WTC11 (cell line): ENCODE measurements around the gene POF1B. TPM values are rescaled to one million over a fixed set of nuclear protein-coding genes. Genes with fewer than 3 reads are reported as not detected.

Experiments
- ATAC-seq: fragments of 200-7000 bp; cut with Tn5 transposase; 2 replicates; pipeline ENCODE4 v1.10.0; 2021; ENCODE audit warnings: mild to moderate bottlenecking, moderate library complexity
- CTCF ChIA-PET: fragments of 300-600 bp; sonication (Branson Sonifier 250); formaldehyde crosslinking; loops from one replicate; lab custom pipeline; 2021; ENCODE audit warnings: antibody characterized with exemption; lab: Charles Lee
- POLR2A ChIA-PET: fragments of 350-600 bp; sonication (Branson Sonifier 250); formaldehyde crosslinking; loops from one replicate; lab custom pipeline; 2021; ENCODE audit warnings: antibody characterized with exemption; lab: Charles Lee
- DNase-seq: peaks from one replicate; pipeline ENCODE4 v3.0.0; 2021; ENCODE audit warnings: low spot score
- H3K27ac Mint-ChIP-seq: 2 replicates; pipeline ENCODE4 v1.8.0; 2021; ENCODE audit warnings: mixed read lengths
- H3K27me3 Mint-ChIP-seq: 2 replicates; pipeline ENCODE4 v1.8.0; 2021; ENCODE audit warnings: low read depth, mild to moderate bottlenecking, moderate library complexity, mixed read lengths
- H3K36me3 Mint-ChIP-seq: 2 replicates; pipeline ENCODE4 v1.8.0; 2021; ENCODE audit warnings: mixed read lengths
- H3K4me1 Mint-ChIP-seq: 2 replicates; pipeline ENCODE4 v1.8.0; 2022; ENCODE audit warnings: mixed read lengths
- H3K4me3 Mint-ChIP-seq: 2 replicates; pipeline ENCODE4 v1.8.0; 2021; ENCODE audit warnings: mild to moderate bottlenecking, moderate library complexity, mixed read lengths
- H3K9me3 Mint-ChIP-seq: 2 replicates; pipeline ENCODE4 v1.8.0; 2021; ENCODE audit warnings: mixed read lengths
- E2F1 ChIP-seq: sonication (generic); formaldehyde crosslinking; IDR thresholded peaks from 2 replicates; pipeline ENCODE4 v1.8.0; 2022; ENCODE audit warnings: mild to moderate bottlenecking, missing genetic modification reagents
- FOXJ3 ChIP-seq: sonication (generic); formaldehyde crosslinking; IDR thresholded peaks from 2 replicates; pipeline ENCODE4 v1.9.0; 2021; ENCODE audit warnings: missing genetic modification reagents, mild to moderate bottlenecking, borderline replicate concordance
- GABPB1 ChIP-seq: sonication (generic); formaldehyde crosslinking; IDR thresholded peaks from 2 replicates; pipeline ENCODE4 v1.8.1; 2023; ENCODE audit warnings: mild to moderate bottlenecking, missing genetic modification reagents
- NFATC4 ChIP-seq: fragments of 250-450 bp; sonication (Bioruptor Pico); IDR thresholded peaks from 2 replicates; pipeline ENCODE4 v1.9.0; 2021; ENCODE audit warnings: mild to moderate bottlenecking
- NR3C1 ChIP-seq: sonication (generic); formaldehyde crosslinking; conservative IDR thresholded peaks from 2 replicates; pipeline ENCODE4 v1.8.1; 2023; ENCODE audit warnings: low read depth, mild to moderate bottlenecking, missing genetic modification reagents
- OVOL2 ChIP-seq: fragments of 250-450 bp; sonication (Bioruptor Pico); IDR thresholded peaks from 2 replicates; pipeline ENCODE4 v1.9.0; 2021; ENCODE audit warnings: mild to moderate bottlenecking, borderline replicate concordance
- PRRX2 ChIP-seq: fragments of 250-450 bp; sonication (Bioruptor Pico); IDR thresholded peaks from 2 replicates; pipeline ENCODE4 v1.8.0; 2021; ENCODE audit warnings: mild to moderate bottlenecking
- RORB ChIP-seq: fragments of 250-450 bp; sonication (Bioruptor Pico); IDR thresholded peaks from 2 replicates; pipeline ENCODE4 v1.9.0; 2021; ENCODE audit warnings: mild to moderate bottlenecking
- SP1 ChIP-seq: sonication (generic); formaldehyde crosslinking; conservative IDR thresholded peaks from 2 replicates; pipeline ENCODE4 v1.8.1; 2022; ENCODE audit warnings: missing genetic modification reagents
- STAT6 ChIP-seq: sonication (generic); formaldehyde crosslinking; conservative IDR thresholded peaks from 2 replicates; pipeline ENCODE4 v1.8.1; 2023; ENCODE audit warnings: mild to moderate bottlenecking, low read depth, missing genetic modification reagents, moderate library complexity
- ZBTB43 ChIP-seq: sonication (generic); formaldehyde crosslinking; IDR thresholded peaks from 2 replicates; pipeline ENCODE4 v1.8.1; 2023; ENCODE audit warnings: mild to moderate bottlenecking, missing genetic modification reagents
- ZMAT4 ChIP-seq: fragments of 250-450 bp; sonication (Bioruptor Pico); IDR thresholded peaks from 2 replicates; pipeline ENCODE4 v1.9.0; 2021; ENCODE audit warnings: mild to moderate bottlenecking
- total RNA-seq: library from RNA; stranded (reverse); gene quantifications from 3 replicates; pipeline ENCODE4 v1.2.3, GENCODE V29; 2021
- TF ChIP-seq, protein P1 (sequence below): sonication (generic); formaldehyde crosslinking; IDR thresholded peaks from 2 replicates; pipeline ENCODE4 v1.8.1; 2022; ENCODE audit warnings: low read depth, mild to moderate bottlenecking, moderate library complexity, missing genetic modification reagents, borderline replicate concordance
- TF ChIP-seq, protein P2 (sequence below): fragments of 250-450 bp; sonication (Bioruptor Pico); conservative IDR thresholded peaks from 2 replicates; pipeline ENCODE4 v1.9.0; 2021; ENCODE audit warnings: mild to moderate bottlenecking

Gene POF1B
- total RNA-seq, 1 experiment from 2014 or later, result 0.09 TPM

DNA sequence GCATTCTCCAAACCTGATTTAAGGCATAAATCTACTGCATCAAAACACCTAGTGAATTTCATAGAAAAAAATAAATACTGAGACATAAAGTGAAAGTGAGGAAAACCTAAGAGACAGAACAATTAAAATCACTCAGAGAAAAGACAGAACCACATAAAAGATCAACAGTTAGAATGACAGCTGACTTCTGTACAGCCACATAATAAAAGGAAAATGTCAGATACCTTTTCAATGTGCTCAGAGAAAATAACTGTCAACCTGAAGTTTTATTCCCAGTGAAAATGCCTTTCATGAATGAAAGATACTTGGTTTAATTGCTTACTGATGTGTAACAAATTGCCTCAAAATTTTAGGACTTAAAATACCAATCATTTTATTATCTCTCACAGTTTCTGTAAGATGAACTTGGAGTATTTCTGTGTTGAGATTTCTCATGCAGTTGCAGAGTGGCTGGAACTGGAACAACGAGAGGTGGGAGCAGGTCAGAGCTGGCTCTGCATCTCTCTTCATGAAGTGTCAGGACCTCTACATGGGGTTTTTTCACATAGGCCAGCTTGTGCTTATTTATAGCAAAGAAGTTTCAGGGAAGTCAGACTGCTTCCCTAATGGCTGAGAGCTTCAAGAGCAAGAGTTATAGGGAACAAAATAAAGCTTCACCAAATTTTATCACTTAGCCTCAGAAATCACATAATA lies 11.9 kb upstream of the POF1B start:
- no peaks in the 10 kb centered on the region for H3K36me3 Mint-ChIP-seq
- no peak overlapping the region for H3K27ac Mint-ChIP-seq
- H3K9me3 Mint-ChIP-seq, result no peaks in the 10 kb centered on the region
- no peaks in the 10 kb centered on the region for H3K4me1 Mint-ChIP-seq
- no peak overlapping the region for H3K4me3 Mint-ChIP-seq
- CTCF ChIA-PET, result no interaction called here
- POLR2A ChIA-PET, result no interaction called here
- no peaks in the 10 kb centered on the region for H3K27me3 Mint-ChIP-seq
- ATAC-seq (no peak), DNase-seq (no peak)
- TF ChIP-seq ZBTB43 (no peak), NR3C1 (CRISPR knock-in tag) (no peak), NFATC4 (CRISPR knock-in tag) (no peak), PRRX2 (CRISPR knock-in tag) (no peak), SP1 (CRISPR knock-in tag) (no peak), RORB (CRISPR knock-in tag) (no peak), FOXJ3 (CRISPR knock-in tag) (no peak), STAT6 (CRISPR knock-in tag) (no peak), E2F1 (CRISPR knock-in tag) (no peak)
- TF ChIP-seq, protein P1, sequence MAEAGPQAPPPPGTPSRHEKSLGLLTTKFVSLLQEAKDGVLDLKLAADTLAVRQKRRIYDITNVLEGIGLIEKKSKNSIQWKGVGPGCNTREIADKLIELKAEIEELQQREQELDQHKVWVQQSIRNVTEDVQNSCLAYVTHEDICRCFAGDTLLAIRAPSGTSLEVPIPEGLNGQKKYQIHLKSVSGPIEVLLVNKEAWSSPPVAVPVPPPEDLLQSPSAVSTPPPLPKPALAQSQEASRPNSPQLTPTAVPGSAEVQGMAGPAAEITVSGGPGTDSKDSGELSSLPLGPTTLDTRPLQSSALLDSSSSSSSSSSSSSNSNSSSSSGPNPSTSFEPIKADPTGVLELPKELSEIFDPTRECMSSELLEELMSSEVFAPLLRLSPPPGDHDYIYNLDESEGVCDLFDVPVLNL, result no peak

DNA sequence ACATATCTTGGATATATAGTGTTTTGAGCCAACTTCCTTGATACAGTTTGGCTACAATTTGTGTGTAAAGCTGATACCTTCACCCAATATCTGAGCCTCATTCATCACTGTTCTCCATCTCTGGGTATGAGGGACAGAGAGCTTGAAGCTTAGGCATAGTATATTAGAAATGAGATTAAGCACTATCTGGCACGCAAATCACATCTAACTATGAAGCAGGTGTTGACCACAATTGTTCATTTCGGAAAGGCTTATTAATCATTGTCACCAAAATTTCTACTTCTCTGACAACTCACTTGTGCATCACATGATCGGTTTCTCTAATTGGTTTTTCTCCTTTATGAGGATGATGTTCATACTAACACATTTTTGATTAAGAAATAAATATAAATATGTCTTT lies 2.1 kb upstream of the POF1B start:
- DNase-seq (no peak), ATAC-seq (no peak)
- Mint-ChIP-seq H3K4me1 (no peaks in the 10 kb centered on the region), H3K27ac (no peak overlapping the region), H3K27me3 (no peaks in the 10 kb centered on the region), H3K36me3 (no peaks in the 10 kb centered on the region), H3K4me3 (no peak overlapping the region), H3K9me3 (no peaks in the 10 kb centered on the region)
- TF ChIP-seq GABPB1 (no peak), ZMAT4 (CRISPR knock-in tag) (no peak), OVOL2 (CRISPR knock-in tag) (no peak), ZBTB43 (no peak), NFATC4 (CRISPR knock-in tag) (no peak)
- TF ChIP-seq, protein P2, sequence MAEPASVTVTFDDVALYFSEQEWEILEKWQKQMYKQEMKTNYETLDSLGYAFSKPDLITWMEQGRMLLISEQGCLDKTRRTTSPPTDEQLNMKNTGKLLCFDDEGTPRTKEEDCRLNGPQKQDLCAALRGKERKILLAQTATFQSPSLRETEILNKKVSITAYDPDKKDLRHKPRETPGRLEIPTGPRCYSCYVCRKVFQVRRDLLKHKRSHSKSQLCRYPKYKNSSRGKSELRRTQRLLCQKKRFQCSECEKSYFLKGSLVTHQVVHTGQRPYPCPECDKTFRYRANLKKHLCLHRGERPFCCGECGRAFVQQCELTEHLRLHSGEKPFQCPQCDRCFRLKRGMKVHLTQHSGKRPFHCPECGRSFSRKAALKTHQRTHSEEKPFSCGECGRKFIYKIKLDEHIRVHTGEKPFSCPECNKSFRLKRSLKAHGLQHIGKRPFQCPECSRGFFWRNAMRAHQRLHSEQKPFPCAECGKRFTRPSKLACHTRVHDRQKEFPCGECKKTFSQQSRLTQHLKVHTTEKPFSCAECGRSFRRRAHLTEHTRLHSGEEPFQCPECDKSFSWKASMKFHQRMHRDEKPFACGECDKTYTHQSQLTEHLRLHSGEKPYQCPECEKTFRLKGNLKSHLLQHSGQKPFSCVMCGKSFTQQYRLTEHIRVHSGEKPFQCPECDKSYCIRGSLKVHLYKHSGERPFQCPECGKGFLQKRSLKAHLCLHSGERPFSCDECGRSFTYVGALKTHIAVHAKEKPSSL, result no peak
- ChIA-PET POLR2A (no interaction called here), CTCF (no interaction called here)
